ENCODE measurements around the gene IL1RL2. TPM values are rescaled to one million over a fixed set of nuclear protein-coding genes. Genes with fewer than 3 reads are reported as not detected.

IL1RL2 gene
- total and polyA plus RNA-seq, 2 of the 8 experiments (the other 6 are each of a cell fraction or from before 2014, with no cell fraction given): not detected

- 0 out of 2 replicates have a peak overlapping the region, but pooled peaks have one; percentile 40 for H2AFZ ChIP-seq (ENCODE audit: low read length)
- peaks cover 0 to 8% (median 4%) of the 10 kb centered on the region in 4 experiments; a peak in 5 of 7 replicates for H3K4me1 ChIP-seq (replicated peaks in 1 of 4; ENCODE audit: control insufficient read depth in 3 of 4, insufficient read depth in 4 of 4, low read length in 3 of 4)
- no peak for DNase-seq (ENCODE audit: low read depth in 1 of 2, low spot score in 2 of 2)
- no peak overlapping the region for H3K4ac ChIP-seq (replicated peaks; ENCODE audit: insufficient read length, low read depth, low read length)
- no peak overlapping the region for H4K5ac ChIP-seq (ENCODE audit: insufficient read length, low read depth, low read length)
- 86 to 100% methylated on average over 2 to 7 of the region's 7 CpGs for WGBS, 2 experiments (ENCODE audit: extremely low coverage in 1 of 2, insufficient coverage in 1 of 2, insufficient read length in 1 of 2, insufficient replicate concordance in 2 of 2, low coverage in 1 of 2, low lambda C conversion rate in 2 of 2, missing lambda C conversion rate in 1 of 2)
- H3K4me2 ChIP-seq (ENCODE audit: insufficient read depth in 1 of 2, low read depth in 2 of 2, low read length in 2 of 2): no peak overlapping the region; a peak in 1 of 4 replicates
- H3K14ac ChIP-seq (ENCODE audit: insufficient read length): no peak overlapping the region
- H2BK20ac ChIP-seq (ENCODE audit: low read length): no peak overlapping the region
- no peak overlapping the region for H3K23ac ChIP-seq (ENCODE audit: insufficient read length)
- POLR2A ChIA-PET (ENCODE audit: partially characterized antibody): no interaction called here
- no peak overlapping the region for H3K56ac ChIP-seq (replicated peaks; ENCODE audit: insufficient read length, low read depth, low read length)
- no peak overlapping the region for H3K18ac ChIP-seq (ENCODE audit: extremely low read depth, low read length)
- TF ChIP-seq, protein P1, sequence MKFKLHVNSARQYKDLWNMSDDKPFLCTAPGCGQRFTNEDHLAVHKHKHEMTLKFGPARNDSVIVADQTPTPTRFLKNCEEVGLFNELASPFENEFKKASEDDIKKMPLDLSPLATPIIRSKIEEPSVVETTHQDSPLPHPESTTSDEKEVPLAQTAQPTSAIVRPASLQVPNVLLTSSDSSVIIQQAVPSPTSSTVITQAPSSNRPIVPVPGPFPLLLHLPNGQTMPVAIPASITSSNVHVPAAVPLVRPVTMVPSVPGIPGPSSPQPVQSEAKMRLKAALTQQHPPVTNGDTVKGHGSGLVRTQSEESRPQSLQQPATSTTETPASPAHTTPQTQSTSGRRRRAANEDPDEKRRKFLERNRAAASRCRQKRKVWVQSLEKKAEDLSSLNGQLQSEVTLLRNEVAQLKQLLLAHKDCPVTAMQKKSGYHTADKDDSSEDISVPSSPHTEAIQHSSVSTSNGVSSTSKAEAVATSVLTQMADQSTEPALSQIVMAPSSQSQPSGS (IDR thresholded peaks at IDR 0.05; ENCODE audit: low read length): no peak
- TF ChIP-seq RFX5 (IDR thresholded peaks at IDR 0.05; ENCODE audit: borderline replicate concordance, low read depth, low read length): no peak
- no peak for TF ChIP-seq HDAC6 (IDR thresholded peaks at IDR 0.05; ENCODE audit: low read depth, low read length)
- TF ChIP-seq FOSL1 (IDR thresholded peaks at IDR 0.05; ENCODE audit: insufficient read depth, low read depth, low read length): no peak
- no peaks in the 10 kb centered on the region for H3K9me3 ChIP-seq (ENCODE audit: insufficient read depth in 2 of 2, low read depth in 1 of 2, low read length in 1 of 2)
- no peak overlapping the region for H2BK12ac ChIP-seq (ENCODE audit: low read depth, low read length)
- FAIRE-seq: no peak
- no peaks in the 10 kb centered on the region for H3K23me2 ChIP-seq (ENCODE audit: low read depth, low read length)
- H2BK15ac ChIP-seq (ENCODE audit: low read length): no peak overlapping the region
- H3K36me3 ChIP-seq (ENCODE audit: control insufficient read depth in 2 of 4, insufficient read depth in 4 of 4, low read length in 3 of 4): no peaks in the 10 kb centered on the region
- no peak overlapping the region for H3K27ac ChIP-seq (ENCODE audit: low read depth, low read length)
- no peak overlapping the region for H2BK5ac ChIP-seq (ENCODE audit: low read depth, low read length)
- no peaks in the 10 kb centered on the region for H4K20me1 ChIP-seq (replicated peaks in 1 of 2; ENCODE audit: control insufficient read depth in 1 of 2, insufficient read depth in 2 of 2, low read length in 2 of 2)
- no peaks in the 10 kb centered on the region for H3K79me1 ChIP-seq (ENCODE audit: low read depth, low read length)
- H2BK120ac ChIP-seq (replicated peaks; ENCODE audit: low read depth, low read length): no peak overlapping the region
- H4K91ac ChIP-seq (replicated peaks; ENCODE audit: insufficient read length, low read length): no peak overlapping the region
- CTCF ChIA-PET (ENCODE audit: partially characterized antibody): interaction anchor here (0.6 to 1.7 kb wide), 3 partner anchors 11 to 221 kb away, joined by 3 read pairs; no protein-coding TSS in a partner anchor
- H4K8ac ChIP-seq (ENCODE audit: extremely low read depth, insufficient read depth, low read length): no peak overlapping the region
- no peak overlapping the region for H2AK5ac ChIP-seq (ENCODE audit: low read depth, low read length)
- H3K79me2 ChIP-seq (ENCODE audit: control insufficient read depth in 1 of 2, insufficient read depth in 2 of 2, low read length in 2 of 2): no peaks in the 10 kb centered on the region
- H3K4me3 ChIP-seq (ENCODE audit: extremely low read depth in 1 of 4, insufficient read depth in 2 of 4, low read depth in 3 of 4, low read length in 4 of 4): no peak overlapping the region
- no peak overlapping the region for H3K9ac ChIP-seq (replicated peaks in 1 of 4; ENCODE audit: extremely low read depth in 1 of 4, low read depth in 3 of 4, low read length in 3 of 4)
- no peaks in the 10 kb centered on the region for H3K27me3 ChIP-seq (replicated peaks in 1 of 4; ENCODE audit: control insufficient read depth in 3 of 4, extremely low read depth in 1 of 4, insufficient read depth in 3 of 4, low read length in 3 of 4)
These were observed 40.0 kb downstream of the IL1RL2 start for GRCh38 chr2:102226612-102227391.
